22Rv1 (cell line): ENCODE measurements around the gene CREB5.

Experiments
- ZFX ChIP-seq: fragments of 450-650 bp; IDR thresholded peaks from 2 replicates; pipeline ENCODE4 v1.6.1; 2017; ENCODE audit warnings: antibody characterized with exemption, borderline replicate concordance
- TF ChIP-seq, protein P1 (sequence below): fragments of 450-650 bp; IDR thresholded peaks from 2 replicates; pipeline ENCODE4 v1.5.1; 2017; ENCODE audit warnings: mild to moderate bottlenecking

DNA sequence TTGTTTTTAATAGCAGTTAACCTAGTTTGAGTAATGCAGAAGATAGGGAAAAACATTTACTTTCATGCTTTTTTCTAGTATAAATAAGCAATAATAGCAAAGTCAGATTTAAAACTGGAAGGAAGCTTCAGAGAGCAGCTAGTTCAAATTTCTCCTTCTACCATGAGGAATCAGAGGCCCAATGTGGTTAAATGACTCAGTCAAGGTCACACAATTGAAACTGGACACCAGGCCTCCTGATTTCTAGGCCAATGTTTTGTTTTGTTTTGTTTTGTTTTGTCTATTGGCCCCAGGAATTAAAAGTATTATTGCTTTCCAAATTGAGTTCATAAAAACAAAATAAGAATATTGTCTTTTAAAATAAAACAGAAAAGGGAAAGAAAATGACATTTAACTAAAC is 423.5 kb downstream of the CREB5 start:
- TF ChIP-seq, protein P1, sequence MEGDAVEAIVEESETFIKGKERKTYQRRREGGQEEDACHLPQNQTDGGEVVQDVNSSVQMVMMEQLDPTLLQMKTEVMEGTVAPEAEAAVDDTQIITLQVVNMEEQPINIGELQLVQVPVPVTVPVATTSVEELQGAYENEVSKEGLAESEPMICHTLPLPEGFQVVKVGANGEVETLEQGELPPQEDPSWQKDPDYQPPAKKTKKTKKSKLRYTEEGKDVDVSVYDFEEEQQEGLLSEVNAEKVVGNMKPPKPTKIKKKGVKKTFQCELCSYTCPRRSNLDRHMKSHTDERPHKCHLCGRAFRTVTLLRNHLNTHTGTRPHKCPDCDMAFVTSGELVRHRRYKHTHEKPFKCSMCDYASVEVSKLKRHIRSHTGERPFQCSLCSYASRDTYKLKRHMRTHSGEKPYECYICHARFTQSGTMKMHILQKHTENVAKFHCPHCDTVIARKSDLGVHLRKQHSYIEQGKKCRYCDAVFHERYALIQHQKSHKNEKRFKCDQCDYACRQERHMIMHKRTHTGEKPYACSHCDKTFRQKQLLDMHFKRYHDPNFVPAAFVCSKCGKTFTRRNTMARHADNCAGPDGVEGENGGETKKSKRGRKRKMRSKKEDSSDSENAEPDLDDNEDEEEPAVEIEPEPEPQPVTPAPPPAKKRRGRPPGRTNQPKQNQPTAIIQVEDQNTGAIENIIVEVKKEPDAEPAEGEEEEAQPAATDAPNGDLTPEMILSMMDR, result no peak
- TF ChIP-seq ZFX, result no peak
